Type B pancreatic cell (in vitro differentiated cells): ENCODE data around the gene SCAMP2. TPM values are rescaled to one million over a fixed set of nuclear protein-coding genes. Genes with fewer than 3 reads are reported as not detected.
A peak's percentile ranks its signal among the peaks of the same experiment; 100 is the strongest.
"Not testable (repeated sequence)": the region's sequence is repeated elsewhere in the genome, so short reads cannot be mapped to it uniquely, and the experiment has no call there.

Experiments used
- DNase-seq: peaks from one replicate; pipeline ENCODE4 v3.0.0; 2021; ENCODE audit warnings: mixed read lengths; ENCODE audit not compliant: unreplicated experiment; ENCODE audit errors: extremely low spot score
- H3K27ac Mint-ChIP-seq: 2 replicates; pipeline ENCODE4 v1.8.0; 2021; ENCODE audit warnings: mild to moderate bottlenecking, mixed read lengths
- H3K27me3 Mint-ChIP-seq: 2 replicates; pipeline ENCODE4 v1.8.0; 2021; ENCODE audit warnings: mixed read lengths
- H3K36me3 Mint-ChIP-seq: 2 replicates; pipeline ENCODE4 v1.8.0; 2021; ENCODE audit warnings: mixed read lengths
- H3K4me1 Mint-ChIP-seq: one replicate; pipeline ENCODE4 v1.8.0; 2021; ENCODE audit warnings: mixed read lengths; ENCODE audit not compliant: unreplicated experiment
- H3K4me3 Mint-ChIP-seq: 2 replicates; pipeline ENCODE4 v1.8.0; 2021; ENCODE audit warnings: mild to moderate bottlenecking, mixed read lengths
- H3K9me3 Mint-ChIP-seq: 2 replicates; pipeline ENCODE4 v1.8.0; 2021; ENCODE audit warnings: mixed read lengths
- CTCF ChIP-seq: fragments of 200-600 bp; sonication (generic); conservative IDR thresholded peaks from 2 replicates; pipeline ENCODE4 v1.5.0; 2021; ENCODE audit warnings: antibody characterized with exemption, mild to moderate bottlenecking
- long read RNA-seq: library from polyadenylated mRNA; unstranded; transcript quantifications from one replicate; pipeline ENCODE4 v2.0.0, GENCODE V29; 2020
- total RNA-seq: library from RNA; stranded (reverse); gene quantifications from 2 replicates; pipeline ENCODE4 v1.2.1, GENCODE V29; 2021; ENCODE audit warnings: low replicate concordance

The SCAMP2 gene
- total RNA-seq = 58.0 and 100 TPM in 2 replicates
- long read RNA-seq, transcript SCAMP2-201 (9 exons, 2,453 nt) = major isoform, 36 of 45 reads
- long read RNA-seq, partial matches to known transcripts = 3 of 45 reads
- long read RNA-seq, other reads (novel, unspliced or antisense) = 6 of 45 reads

- DNase-seq = peak; percentile 93
- peaks cover 7% of the 10 kb centered on the region for H3K36me3 Mint-ChIP-seq
- peaks cover under 1% of the 10 kb centered on the region for H3K9me3 Mint-ChIP-seq
- peaks cover 26% of the 10 kb centered on the region for H3K4me1 Mint-ChIP-seq
- peaks cover 8% of the 10 kb centered on the region for H3K27me3 Mint-ChIP-seq
- peak within 1 kb of the TSS; percentile 97 for H3K27ac Mint-ChIP-seq
- TF ChIP-seq CTCF = no peak
- peak within 1 kb of the TSS; percentile 95 for H3K4me3 Mint-ChIP-seq
Measured at GRCh38 chr15:74873036-74873755, at the start of gene SCAMP2. SCAMP2 (minus strand) TSS chr15:74873365; CDS start chr15:74873255, 110 bp downstream.

- DNase-seq = no peak
- H3K27me3 Mint-ChIP-seq = no peaks in the 10 kb centered on the region
- no peaks in the 10 kb centered on the region for H3K4me1 Mint-ChIP-seq
- H3K36me3 Mint-ChIP-seq = peaks cover 24% of the 10 kb centered on the region
- no peak overlapping the region for H3K4me3 Mint-ChIP-seq
- no peak overlapping the region for H3K27ac Mint-ChIP-seq
- TF ChIP-seq CTCF = no peak
- no peaks in the 10 kb centered on the region for H3K9me3 Mint-ChIP-seq
Measured at GRCh38 chr15:74920456-74920855, 47.3 kb upstream of the SCAMP2 start.

- H3K36me3 Mint-ChIP-seq = peaks cover 26% of the 10 kb centered on the region
- no peak overlapping the region for H3K27ac Mint-ChIP-seq
- H3K4me3 Mint-ChIP-seq = no peak overlapping the region
- no peak for TF ChIP-seq CTCF
- no peaks in the 10 kb centered on the region for H3K9me3 Mint-ChIP-seq
- no peaks in the 10 kb centered on the region for H3K4me1 Mint-ChIP-seq
- no peak for DNase-seq
- no peaks in the 10 kb centered on the region for H3K27me3 Mint-ChIP-seq
Measured at GRCh38 chr15:74917676-74918075, 44.5 kb upstream of the SCAMP2 start.

GRCh38 chr15:74913799-74914198 lies 40.6 kb upstream of the SCAMP2 start:
- H3K4me1 Mint-ChIP-seq, H3K27ac Mint-ChIP-seq, DNase-seq, H3K4me3 Mint-ChIP-seq, H3K9me3 Mint-ChIP-seq, H3K27me3 Mint-ChIP-seq: not testable (repeated sequence)
- H3K36me3 Mint-ChIP-seq = peaks cover 24% of the 10 kb centered on the region

- H3K36me3 Mint-ChIP-seq = peaks cover 22% of the 10 kb centered on the region
- no peaks in the 10 kb centered on the region for H3K27me3 Mint-ChIP-seq
- no peak for DNase-seq
- H3K27ac Mint-ChIP-seq = no peak overlapping the region
- no peaks in the 10 kb centered on the region for H3K9me3 Mint-ChIP-seq
- TF ChIP-seq CTCF = no peak
- H3K4me3 Mint-ChIP-seq = no peak overlapping the region
- no peaks in the 10 kb centered on the region for H3K4me1 Mint-ChIP-seq
Measured at GRCh38 chr15:74913041-74913440, 39.9 kb upstream of the SCAMP2 start.

- H3K27ac Mint-ChIP-seq = peak overlapping the region; percentile 21
- no peaks in the 10 kb centered on the region for H3K27me3 Mint-ChIP-seq
- no peak for TF ChIP-seq CTCF
- H3K4me1 Mint-ChIP-seq = peaks cover 16% of the 10 kb centered on the region
- peak overlapping the region; percentile 63 for H3K4me3 Mint-ChIP-seq
- H3K36me3 Mint-ChIP-seq = peaks cover 33% of the 10 kb centered on the region
- H3K9me3 Mint-ChIP-seq = no peaks in the 10 kb centered on the region
- DNase-seq = no peak
Measured at GRCh38 chr15:74908635-74909034, 35.5 kb upstream of the SCAMP2 start.
